Kidney tubule cell (primary cell): ENCODE data around the gene PCDH9.

Source experiments
- DNase-seq: peaks from one replicate; pipeline ENCODE4 v3.0.0-alpha.2; 2018; ENCODE audit warnings: low spot score

The PCDH9 gene

GRCh38 chr13:66462187-66462586 is 767.9 kb downstream of the PCDH9 start:
- DNase-seq, result no peak

GRCh38 chr13:66461021-66461420 is 769.1 kb downstream of the PCDH9 start:
- no peak for DNase-seq

DNA sequence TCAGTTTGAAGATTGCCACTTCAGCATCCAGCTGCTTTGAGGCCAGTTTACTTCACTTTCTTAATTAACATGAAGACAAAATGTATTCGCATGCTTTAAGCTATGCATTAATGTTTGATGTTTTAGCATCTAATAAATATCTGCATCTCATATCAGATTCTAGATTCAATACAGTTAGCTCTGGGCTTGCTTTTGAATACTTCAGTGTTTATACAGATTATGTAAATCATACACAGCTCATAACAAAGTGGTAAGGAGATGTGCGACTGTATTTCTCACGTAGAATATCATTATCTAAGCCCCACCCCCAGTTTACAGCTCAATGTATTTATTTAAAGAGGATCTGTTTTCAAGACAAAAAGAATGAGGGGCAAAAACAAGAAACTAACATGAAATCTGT is 770.5 kb downstream of the PCDH9 start:
- no peak for DNase-seq

- DNase-seq, result no peak
Observed at GRCh38 chr13:66459143-66459542, 771.0 kb downstream of the PCDH9 start.

DNA sequence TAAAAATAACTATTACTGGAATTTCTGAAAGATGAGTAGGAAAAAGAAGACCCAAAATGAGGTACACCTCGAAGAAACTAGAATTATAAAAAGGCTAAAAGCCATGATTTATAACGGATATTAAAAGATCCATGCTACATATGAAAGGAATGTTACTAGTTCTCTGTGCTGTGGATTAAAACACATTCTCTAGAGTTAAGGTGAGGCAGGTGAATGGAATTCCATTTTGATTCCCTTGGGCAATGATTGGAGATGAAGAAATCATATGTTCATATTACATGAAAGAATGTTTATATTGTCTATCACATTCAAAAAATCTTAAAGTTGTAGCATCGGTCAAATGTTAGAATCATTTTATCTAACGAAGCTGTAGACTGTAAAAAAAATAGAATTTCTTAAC is 783.7 kb downstream of the PCDH9 start:
- DNase-seq, result no peak

GRCh38 chr13:66443926-66444325 is 786.2 kb downstream of the PCDH9 start:
- DNase-seq, result no peak

DNA sequence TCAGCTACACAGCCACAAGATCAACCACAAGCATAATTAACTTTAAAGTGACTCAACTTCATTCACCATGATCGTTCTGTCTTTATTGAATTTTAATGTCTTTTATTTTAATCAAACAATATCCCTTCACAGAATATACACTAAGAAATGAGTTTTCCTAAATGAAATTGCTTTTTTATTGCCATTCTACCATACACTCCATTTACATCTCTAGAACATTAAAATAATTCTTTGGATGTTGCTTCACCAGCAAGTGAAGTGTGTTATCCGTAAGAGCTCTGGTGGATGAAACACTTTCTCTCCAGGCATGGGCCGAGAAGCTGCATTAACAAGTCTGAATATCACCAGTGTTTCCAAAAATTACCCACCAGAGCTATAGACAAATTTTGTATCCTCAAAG is 789.2 kb downstream of the PCDH9 start:
- DNase-seq, result no peak

- DNase-seq, result no peak
Observed at GRCh38 chr13:66430728-66431127, 799.4 kb downstream of the PCDH9 start.

GRCh38 chr13:66430269-66430668 is 799.9 kb downstream of the PCDH9 start:
- DNase-seq, result no peak

DNA sequence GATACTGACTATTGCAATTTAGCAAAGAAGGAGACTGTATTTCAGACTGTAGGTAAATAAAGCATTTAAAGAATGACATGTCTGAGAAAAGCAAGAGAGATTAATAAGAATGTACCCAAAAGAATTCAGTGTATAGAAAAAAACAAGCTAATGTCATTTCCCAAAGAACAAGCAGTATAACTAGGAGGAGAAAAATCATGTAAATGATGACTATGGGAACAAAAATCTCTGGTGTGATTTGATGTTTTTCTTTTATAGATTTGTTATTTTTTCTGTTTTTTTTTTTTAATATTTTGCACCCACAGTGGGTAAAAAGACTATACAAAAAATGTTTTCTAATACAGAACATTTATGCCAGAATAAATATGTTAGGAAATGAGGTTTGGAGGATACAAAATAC is 801.0 kb downstream of the PCDH9 start:
- no peak for DNase-seq

DNA sequence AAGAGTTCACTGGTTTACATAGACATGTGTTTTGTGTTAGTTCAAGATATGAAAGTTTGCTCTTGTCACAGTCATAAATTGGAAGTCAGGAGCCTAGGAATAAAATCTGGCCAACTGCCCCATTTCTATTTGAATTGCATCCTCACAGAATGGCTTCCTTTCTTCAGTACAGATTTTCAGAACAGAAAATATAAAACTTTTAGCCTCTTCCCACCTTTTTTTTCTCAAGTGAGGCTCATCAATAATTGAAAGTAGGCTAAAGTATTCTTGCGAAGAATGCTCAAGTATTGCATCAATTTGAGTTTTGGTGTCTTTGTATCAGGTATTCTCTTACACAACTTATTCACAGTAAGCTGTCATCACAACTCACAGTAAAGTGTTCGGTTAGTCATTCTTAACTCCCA is 802.7 kb downstream of the PCDH9 start:
- no peak for DNase-seq

GRCh38 chr13:66425741-66426140 is 804.4 kb downstream of the PCDH9 start:
- DNase-seq, result no peak

- peak; percentile 6 for DNase-seq
Observed at GRCh38 chr13:66424422-66424821, 805.7 kb downstream of the PCDH9 start.

DNA sequence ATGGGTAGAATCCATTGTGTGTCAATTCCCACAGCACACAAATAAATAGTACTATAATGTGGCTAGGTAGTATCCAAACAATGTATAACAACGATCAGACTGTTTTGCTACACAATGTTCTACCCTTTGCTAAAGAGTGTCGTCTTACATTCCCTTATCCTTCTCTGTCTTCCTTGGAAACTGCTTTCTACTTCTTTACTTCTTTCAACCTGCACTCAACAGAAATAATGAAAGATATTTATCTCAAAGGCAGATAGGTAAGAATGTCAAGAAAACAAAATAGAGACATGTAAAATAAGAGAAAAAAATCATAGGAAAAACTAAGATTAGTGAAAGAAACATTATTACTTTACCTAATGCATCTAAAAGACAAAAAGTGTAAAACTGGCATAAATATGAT is 814.7 kb downstream of the PCDH9 start:
- no peak for DNase-seq

- no peak for DNase-seq
Observed at GRCh38 chr13:66414066-66414800, 815.9 kb downstream of the PCDH9 start.

GRCh38 chr13:66410314-66410713 is 819.8 kb downstream of the PCDH9 start:
- no peak for DNase-seq

- no peak for DNase-seq
Observed at GRCh38 chr13:66409542-66409941, 820.6 kb downstream of the PCDH9 start.

DNA sequence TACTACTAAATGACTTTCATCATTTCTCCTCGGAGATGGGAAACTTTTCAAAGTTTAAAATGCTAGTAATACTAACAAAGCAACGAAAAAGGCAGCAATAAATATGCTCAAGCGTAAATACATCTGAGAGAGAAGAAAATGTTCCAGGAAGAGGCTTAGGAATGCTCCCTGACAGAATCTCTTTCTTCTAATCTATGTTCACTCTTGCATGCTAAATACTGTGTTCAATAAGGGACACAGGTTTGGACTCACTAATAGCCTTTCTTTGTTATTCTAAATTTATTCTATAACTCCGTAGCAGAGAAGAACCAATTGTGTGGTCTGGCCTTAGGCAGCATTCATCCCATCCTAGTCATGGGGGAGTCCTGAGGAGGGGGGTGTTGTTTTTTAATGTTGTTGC is 823.0 kb downstream of the PCDH9 start:
- no peak for DNase-seq

DNA sequence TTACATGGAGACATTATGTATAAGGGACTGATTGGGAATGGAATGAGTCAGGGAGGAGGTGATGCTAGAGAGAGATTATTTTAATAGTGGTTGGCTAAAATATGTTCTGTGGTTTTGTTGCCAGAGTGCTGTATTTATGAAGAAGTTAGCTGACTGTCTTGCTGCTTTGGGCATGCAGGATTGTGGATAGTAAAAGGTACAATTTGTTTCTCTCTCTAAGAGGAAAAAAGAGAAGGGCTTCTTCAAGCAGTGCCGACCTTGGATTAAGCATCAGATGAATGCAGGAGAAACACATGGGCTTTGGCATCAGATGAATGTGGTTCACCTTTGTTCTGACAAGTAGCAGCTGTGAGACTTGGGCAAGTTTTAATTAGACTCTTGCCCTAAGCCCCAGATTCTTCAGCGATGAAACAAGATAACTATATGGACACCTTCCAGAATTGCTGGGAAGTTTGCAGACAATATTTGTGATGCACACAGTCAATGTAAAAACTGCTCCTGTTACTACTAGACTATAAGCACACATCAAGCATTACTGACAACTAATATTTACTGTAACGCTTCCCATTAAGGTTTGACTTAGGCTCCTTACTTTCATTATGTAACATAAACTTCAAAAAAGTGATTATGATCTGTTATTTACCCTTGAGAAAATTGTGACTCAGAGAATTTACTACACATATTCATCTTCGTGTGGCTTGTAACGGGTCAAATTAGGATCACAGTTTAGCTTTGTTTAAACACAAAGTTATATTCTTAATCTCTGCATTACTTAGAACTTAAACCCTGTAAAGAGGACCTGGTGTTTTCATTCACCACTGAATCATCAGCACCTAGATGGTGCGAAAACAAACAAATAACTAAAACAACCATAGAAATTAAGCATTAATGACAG is 824.0 kb downstream of the PCDH9 start:
- no peak for DNase-seq

- no peak for DNase-seq
Observed at GRCh38 chr13:66402546-66402945, 827.6 kb downstream of the PCDH9 start.

GRCh38 chr13:66402066-66402465 is 828.1 kb downstream of the PCDH9 start:
- no peak for DNase-seq

DNA sequence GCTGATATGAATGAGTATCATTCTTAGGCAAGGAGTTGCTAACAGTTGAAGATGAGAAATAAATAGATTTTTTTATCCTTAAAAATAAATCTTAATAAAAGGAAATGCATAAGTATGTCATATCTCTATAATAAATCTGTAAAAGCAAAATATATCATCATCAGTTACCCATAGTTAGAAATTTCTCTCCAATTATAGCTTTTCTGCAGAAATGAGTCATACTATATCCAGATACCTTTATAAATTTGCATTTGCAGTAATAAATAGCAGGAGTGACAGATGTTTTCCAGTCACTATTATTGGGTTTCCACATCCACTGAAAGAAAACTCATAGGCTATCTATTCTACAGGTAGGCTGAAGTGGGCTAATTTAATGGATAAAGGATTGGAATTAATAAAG is 829.8 kb downstream of the PCDH9 start:
- DNase-seq, result no peak

GRCh38 chr13:66399873-66400272 is 830.3 kb downstream of the PCDH9 start:
- no peak for DNase-seq
